GM12874 (cell line): ENCODE results near the gene HFE.

Experiments used
- TF ChIP-seq, protein P1 (sequence below): IDR thresholded peaks from 2 replicates; pipeline ENCODE4 v1.5.1; 2011; ENCODE audit warnings: low read depth, mild to moderate bottlenecking, control low read depth, low read length, moderate library complexity; ENCODE audit not compliant: insufficient read depth

HFE gene

DNA sequence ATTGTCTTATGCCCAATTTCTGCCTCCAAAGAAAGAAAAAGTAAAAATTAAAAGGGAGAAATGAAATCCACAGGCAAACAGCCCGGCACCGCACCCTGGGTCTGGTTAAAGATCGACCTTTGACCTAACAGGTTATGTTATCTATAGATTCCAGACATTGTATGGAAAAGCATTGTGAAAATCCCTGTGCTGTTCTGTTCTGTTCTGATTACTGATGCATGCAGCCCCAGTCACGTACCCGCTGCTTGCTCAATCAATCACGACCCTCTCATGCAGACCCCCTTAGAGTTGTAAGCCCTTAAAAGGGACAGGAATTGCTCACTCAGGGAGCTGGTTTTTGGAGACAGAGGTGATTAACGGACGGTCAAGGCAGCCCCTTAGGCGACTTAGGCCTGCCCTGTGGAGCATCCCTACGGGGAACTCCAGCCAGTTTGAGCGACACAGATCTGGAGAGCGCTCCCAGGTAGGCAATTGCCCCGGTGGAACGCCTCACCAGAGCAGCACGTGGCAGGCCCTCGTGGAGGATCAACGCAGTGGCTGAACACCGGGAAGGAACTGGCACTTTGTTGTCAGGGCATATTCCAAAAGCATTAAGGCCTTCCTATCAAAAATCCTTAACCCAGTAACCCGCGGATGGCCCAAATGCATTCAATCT lies 12.0 kb upstream of the HFE start:
- TF ChIP-seq, protein P1, sequence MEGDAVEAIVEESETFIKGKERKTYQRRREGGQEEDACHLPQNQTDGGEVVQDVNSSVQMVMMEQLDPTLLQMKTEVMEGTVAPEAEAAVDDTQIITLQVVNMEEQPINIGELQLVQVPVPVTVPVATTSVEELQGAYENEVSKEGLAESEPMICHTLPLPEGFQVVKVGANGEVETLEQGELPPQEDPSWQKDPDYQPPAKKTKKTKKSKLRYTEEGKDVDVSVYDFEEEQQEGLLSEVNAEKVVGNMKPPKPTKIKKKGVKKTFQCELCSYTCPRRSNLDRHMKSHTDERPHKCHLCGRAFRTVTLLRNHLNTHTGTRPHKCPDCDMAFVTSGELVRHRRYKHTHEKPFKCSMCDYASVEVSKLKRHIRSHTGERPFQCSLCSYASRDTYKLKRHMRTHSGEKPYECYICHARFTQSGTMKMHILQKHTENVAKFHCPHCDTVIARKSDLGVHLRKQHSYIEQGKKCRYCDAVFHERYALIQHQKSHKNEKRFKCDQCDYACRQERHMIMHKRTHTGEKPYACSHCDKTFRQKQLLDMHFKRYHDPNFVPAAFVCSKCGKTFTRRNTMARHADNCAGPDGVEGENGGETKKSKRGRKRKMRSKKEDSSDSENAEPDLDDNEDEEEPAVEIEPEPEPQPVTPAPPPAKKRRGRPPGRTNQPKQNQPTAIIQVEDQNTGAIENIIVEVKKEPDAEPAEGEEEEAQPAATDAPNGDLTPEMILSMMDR = no peak

DNA sequence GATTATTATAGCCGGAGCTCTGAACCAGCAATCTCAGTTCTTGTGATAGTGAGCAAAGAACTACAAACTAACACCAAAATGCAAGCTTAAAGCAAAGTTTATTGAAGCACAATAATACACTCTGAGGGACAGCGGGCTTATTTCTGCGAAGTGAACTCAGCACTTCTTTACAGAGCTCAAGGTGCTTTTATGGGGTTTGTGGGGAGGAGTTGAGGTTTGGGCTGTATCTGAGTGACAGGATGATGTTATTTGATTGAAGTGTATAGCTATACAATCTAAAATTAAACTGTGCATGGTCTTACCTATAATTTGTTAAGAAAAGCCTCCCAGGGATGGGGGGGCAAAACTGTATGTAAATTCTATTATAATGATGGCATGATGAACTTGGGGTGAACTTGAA lies 1.0 kb upstream of the HFE start:
- TF ChIP-seq, protein P1 = no peak

DNA sequence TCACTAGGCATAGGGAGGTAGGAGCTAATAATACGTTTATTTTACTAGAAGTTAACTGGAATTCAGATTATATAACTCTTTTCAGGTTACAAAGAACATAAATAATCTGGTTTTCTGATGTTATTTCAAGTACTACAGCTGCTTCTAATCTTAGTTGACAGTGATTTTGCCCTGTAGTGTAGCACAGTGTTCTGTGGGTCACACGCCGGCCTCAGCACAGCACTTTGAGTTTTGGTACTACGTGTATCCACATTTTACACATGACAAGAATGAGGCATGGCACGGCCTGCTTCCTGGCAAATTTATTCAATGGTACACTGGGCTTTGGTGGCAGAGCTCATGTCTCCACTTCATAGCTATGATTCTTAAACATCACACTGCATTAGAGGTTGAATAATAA lies 1.1 kb downstream of the HFE start:
- TF ChIP-seq, protein P1 = no peak

DNA sequence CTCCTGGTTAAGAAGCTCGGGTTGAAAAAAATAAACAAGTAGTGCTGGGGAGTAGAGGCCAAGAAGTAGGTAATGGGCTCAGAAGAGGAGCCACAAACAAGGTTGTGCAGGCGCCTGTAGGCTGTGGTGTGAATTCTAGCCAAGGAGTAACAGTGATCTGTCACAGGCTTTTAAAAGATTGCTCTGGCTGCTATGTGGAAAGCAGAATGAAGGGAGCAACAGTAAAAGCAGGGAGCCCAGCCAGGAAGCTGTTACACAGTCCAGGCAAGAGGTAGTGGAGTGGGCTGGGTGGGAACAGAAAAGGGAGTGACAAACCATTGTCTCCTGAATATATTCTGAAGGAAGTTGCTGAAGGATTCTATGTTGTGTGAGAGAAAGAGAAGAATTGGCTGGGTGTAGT lies 2.0 kb downstream of the HFE start:
- TF ChIP-seq, protein P1 = no peak

DNA sequence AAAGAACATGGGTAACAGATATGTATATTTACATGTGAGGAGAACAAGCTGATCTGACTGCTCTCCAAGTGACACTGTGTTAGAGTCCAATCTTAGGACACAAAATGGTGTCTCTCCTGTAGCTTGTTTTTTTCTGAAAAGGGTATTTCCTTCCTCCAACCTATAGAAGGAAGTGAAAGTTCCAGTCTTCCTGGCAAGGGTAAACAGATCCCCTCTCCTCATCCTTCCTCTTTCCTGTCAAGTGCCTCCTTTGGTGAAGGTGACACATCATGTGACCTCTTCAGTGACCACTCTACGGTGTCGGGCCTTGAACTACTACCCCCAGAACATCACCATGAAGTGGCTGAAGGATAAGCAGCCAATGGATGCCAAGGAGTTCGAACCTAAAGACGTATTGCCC lies 5.2 kb downstream of the HFE start:
- TF ChIP-seq, protein P1 = no peak

DNA sequence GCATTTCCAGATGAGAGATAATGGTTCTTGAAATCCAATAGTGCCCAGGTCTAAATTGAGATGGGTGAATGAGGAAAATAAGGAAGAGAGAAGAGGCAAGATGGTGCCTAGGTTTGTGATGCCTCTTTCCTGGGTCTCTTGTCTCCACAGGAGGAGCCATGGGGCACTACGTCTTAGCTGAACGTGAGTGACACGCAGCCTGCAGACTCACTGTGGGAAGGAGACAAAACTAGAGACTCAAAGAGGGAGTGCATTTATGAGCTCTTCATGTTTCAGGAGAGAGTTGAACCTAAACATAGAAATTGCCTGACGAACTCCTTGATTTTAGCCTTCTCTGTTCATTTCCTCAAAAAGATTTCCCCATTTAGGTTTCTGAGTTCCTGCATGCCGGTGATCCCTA lies 6.8 kb downstream of the HFE start:
- TF ChIP-seq, protein P1 = no peak

DNA sequence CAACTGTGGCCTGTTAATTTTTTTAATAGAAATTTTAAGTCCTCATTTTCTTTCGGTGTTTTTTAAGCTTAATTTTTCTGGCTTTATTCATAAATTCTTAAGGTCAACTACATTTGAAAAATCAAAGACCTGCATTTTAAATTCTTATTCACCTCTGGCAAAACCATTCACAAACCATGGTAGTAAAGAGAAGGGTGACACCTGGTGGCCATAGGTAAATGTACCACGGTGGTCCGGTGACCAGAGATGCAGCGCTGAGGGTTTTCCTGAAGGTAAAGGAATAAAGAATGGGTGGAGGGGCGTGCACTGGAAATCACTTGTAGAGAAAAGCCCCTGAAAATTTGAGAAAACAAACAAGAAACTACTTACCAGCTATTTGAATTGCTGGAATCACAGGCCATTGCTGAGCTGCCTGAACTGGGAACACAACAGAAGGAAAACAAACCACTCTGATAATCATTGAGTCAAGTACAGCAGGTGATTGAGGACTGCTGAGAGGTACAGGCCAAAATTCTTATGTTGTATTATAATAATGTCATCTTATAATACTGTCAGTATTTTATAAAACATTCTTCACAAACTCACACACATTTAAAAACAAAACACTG lies 10.1 kb downstream of the HFE start:
- TF ChIP-seq, protein P1 = peak; percentile 56; the same call in 1 of the 2 replicates
